Lower lobe of right lung (tissue), 2 donors: ENCODE results near the gene CLSTN2. TPM values are rescaled to one million over a fixed set of nuclear protein-coding genes. Genes with fewer than 3 reads are reported as not detected.

Experiments
- ATAC-seq, 2 donors: fragments of 200-7000 bp; cut with Tn5 transposase; one replicate each; pipeline ENCODE4 v1.9.1; 2020 to 2022; ENCODE audit warnings: mild to moderate bottlenecking in 2 of 2, moderate library complexity in 2 of 2
- DNase-seq: peaks from one replicate; pipeline ENCODE4 v3.0.0-alpha.2; 2020
- H3K27ac ChIP-seq: fragments of 200-600 bp; one replicate; pipeline ENCODE4 v1.8.0; 2022
- H3K27me3 ChIP-seq: fragments of 200-600 bp; one replicate; pipeline ENCODE4 v1.8.0; 2022; ENCODE audit warnings: low read depth
- H3K36me3 ChIP-seq: fragments of 200-600 bp; one replicate; pipeline ENCODE4 v1.8.0; 2022; ENCODE audit warnings: mild to moderate bottlenecking
- H3K4me1 ChIP-seq: fragments of 200-600 bp; one replicate; pipeline ENCODE4 v1.8.0; 2022
- H3K4me3 ChIP-seq: fragments of 200-600 bp; one replicate; pipeline ENCODE4 v1.8.0; 2022; ENCODE audit warnings: mild to moderate bottlenecking
- H3K9me3 ChIP-seq: fragments of 200-600 bp; one replicate; pipeline ENCODE4 v1.8.0; 2022
- intact Hi-C: fragments of 100-400 bp; cut with DNase I; formaldehyde crosslinking; loops from one replicate; pipeline ENCODE4 v1.11.0; 2022
- total RNA-seq: library from RNA; stranded (reverse); fragmentation: NEBNext Ultra II Directional; extraction: Animal tissue kit (Norgen Biotek cat#: 25700); gene quantifications from one replicate; pipeline ENCODE4 v1.2.1, GENCODE V29; 2021
- TF ChIP-seq, protein P1 (sequence below): fragments of 200-600 bp; IDR thresholded peaks from one replicate; pipeline ENCODE4 v1.8.0; 2022; ENCODE audit warnings: antibody characterized with exemption, mild to moderate bottlenecking
- donor health status: DM: no; HTN: yes; CAD: no; lungs with severe emphysema.

CLSTN2 gene
- total RNA-seq, 1 donor from 2014 or later = 4.5 TPM

DNA sequence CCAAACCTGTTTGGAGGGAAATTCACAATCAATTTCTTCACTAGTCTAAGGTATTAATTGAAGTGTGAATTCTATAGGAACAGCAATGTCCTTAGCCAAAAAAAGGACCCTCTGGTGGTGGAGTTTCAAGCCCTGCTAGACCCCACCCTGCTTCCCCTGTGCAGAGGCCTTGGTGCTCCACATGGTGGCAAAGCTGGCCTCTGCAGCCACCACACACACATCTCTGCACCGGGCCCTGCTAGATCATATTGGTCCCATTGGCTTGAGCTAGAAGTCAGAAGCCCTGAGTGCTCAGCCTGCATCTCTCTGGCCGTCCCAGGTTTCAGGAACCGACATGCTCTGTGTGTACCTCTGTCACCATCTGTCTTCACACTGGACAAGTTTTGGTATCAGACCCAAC, 522.0 kb downstream of the CLSTN2 start:
- no peaks in the 10 kb centered on the region for H3K27me3 ChIP-seq
- intact Hi-C loops = no loop called here
- no peak for DNase-seq

GRCh38 chr3:140459462-140459861, 524.5 kb downstream of the CLSTN2 start:
- Histone ChIP-seq H3K27me3 (no peaks in the 10 kb centered on the region), H3K9me3 (no peaks in the 10 kb centered on the region), H3K27ac (no peak overlapping the region), H3K4me3 (no peak overlapping the region), H3K4me1 (no peaks in the 10 kb centered on the region), H3K36me3 (no peaks in the 10 kb centered on the region)
- no peak for DNase-seq
- intact Hi-C loops = no loop called here
- TF ChIP-seq, protein P1, sequence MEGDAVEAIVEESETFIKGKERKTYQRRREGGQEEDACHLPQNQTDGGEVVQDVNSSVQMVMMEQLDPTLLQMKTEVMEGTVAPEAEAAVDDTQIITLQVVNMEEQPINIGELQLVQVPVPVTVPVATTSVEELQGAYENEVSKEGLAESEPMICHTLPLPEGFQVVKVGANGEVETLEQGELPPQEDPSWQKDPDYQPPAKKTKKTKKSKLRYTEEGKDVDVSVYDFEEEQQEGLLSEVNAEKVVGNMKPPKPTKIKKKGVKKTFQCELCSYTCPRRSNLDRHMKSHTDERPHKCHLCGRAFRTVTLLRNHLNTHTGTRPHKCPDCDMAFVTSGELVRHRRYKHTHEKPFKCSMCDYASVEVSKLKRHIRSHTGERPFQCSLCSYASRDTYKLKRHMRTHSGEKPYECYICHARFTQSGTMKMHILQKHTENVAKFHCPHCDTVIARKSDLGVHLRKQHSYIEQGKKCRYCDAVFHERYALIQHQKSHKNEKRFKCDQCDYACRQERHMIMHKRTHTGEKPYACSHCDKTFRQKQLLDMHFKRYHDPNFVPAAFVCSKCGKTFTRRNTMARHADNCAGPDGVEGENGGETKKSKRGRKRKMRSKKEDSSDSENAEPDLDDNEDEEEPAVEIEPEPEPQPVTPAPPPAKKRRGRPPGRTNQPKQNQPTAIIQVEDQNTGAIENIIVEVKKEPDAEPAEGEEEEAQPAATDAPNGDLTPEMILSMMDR = no peak
- no peak for ATAC-seq

More for the DNA sequence above, 522.0 kb downstream of the CLSTN2 start:
- TF ChIP-seq, protein P1 = no peak
- Histone ChIP-seq H3K27ac (no peak overlapping the region), H3K4me1 (no peaks in the 10 kb centered on the region), H3K9me3 (no peaks in the 10 kb centered on the region), H3K4me3 (no peak overlapping the region), H3K36me3 (no peaks in the 10 kb centered on the region)
- no peak for ATAC-seq

GRCh38 chr3:140461250-140461649, 526.3 kb downstream of the CLSTN2 start:
- H3K27ac ChIP-seq = no peak overlapping the region
- no peaks in the 10 kb centered on the region for H3K27me3 ChIP-seq
- H3K36me3 ChIP-seq = no peaks in the 10 kb centered on the region
- TF ChIP-seq, protein P1 = no peak
- ATAC-seq = no peak
- H3K4me3 ChIP-seq = no peak overlapping the region
- intact Hi-C loops = no loop called here
- no peaks in the 10 kb centered on the region for H3K4me1 ChIP-seq
- no peak for DNase-seq
- no peaks in the 10 kb centered on the region for H3K9me3 ChIP-seq

GRCh38 chr3:140463355-140463754, 528.4 kb downstream of the CLSTN2 start:
- no peak overlapping the region for H3K4me3 ChIP-seq
- no peak for ATAC-seq
- no peaks in the 10 kb centered on the region for H3K27me3 ChIP-seq
- intact Hi-C loops = no loop called here
- no peaks in the 10 kb centered on the region for H3K9me3 ChIP-seq
- H3K27ac ChIP-seq = no peak overlapping the region
- no peaks in the 10 kb centered on the region for H3K36me3 ChIP-seq
- H3K4me1 ChIP-seq = peaks cover 2% of the 10 kb centered on the region
- TF ChIP-seq, protein P1 = no peak
- no peak for DNase-seq

DNA sequence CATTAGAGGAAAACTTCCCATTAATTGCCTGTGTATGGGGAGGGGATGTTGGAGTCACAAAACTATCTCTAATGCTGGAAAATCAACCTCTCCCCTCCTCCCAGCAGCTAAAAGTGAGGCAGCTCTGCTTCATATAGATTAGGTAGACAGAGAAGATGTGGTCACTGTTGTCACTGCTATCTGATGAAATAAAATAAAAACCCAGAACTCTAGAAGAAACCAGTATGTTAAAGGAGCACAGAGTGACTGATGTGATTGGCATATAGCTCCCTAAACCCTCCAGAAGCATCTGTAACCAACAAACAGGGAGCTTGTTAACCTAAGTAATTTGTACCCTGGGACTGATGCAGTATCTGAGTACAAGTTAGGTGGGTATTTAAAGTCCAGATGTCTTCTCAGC, 531.0 kb downstream of the CLSTN2 start:
- DNase-seq (no peak), ATAC-seq (no peak)
- Histone ChIP-seq H3K4me1 (peaks cover 3% of the 10 kb centered on the region), H3K9me3 (no peaks in the 10 kb centered on the region), H3K27me3 (no peaks in the 10 kb centered on the region), H3K4me3 (no peak overlapping the region), H3K27ac (no peak overlapping the region), H3K36me3 (no peaks in the 10 kb centered on the region)
- intact Hi-C loops = no loop called here
- TF ChIP-seq, protein P1 = no peak

DNA sequence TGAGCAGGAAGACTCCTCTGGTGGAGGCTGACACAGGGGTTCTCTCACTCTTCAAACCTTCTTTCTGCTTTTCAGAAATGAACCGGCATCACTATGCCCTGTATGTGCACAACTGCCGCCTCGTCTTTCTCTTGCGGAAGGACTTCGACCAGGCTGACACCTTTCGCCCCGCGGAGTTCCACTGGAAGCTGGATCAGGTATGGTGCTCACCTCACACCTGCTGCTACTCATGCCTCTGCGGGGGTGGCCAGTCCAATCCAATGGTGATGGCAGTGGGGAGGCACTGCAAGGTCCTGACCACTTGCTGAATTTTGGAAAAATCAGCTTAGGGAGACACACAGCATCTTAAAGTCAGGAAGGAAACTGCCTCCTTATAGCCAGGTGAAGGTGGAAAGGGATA, 531.5 kb downstream of the CLSTN2 start:
- Histone ChIP-seq H3K4me3 (no peak overlapping the region), H3K9me3 (no peaks in the 10 kb centered on the region), H3K27me3 (no peaks in the 10 kb centered on the region), H3K4me1 (peaks cover 3% of the 10 kb centered on the region), H3K27ac (no peak overlapping the region), H3K36me3 (no peaks in the 10 kb centered on the region)
- ATAC-seq (no peak), DNase-seq (no peak)
- intact Hi-C loops = no loop called here
- TF ChIP-seq, protein P1 = no peak
